Liver (tissue), 9 donors: Measurements from ENCODE around the gene KCNMA1. TPM values are rescaled to one million over a fixed set of nuclear protein-coding genes. Genes with fewer than 3 reads are reported as not detected.

Experiments
- DNase-seq: peaks from one replicate; pipeline ENCODE4 v3.0.0-alpha.2; 2017; ENCODE audit warnings: low spot score
- H3K27ac ChIP-seq, 2 donors: one replicate each; pipeline ENCODE4 v1.7.0; 2013; ENCODE audit warnings: inconsistent platforms in 2 of 2, low read length in 2 of 2, control low read depth in 1 of 2, low read depth in 1 of 2, mild to moderate bottlenecking in 1 of 2
- H3K27me3 ChIP-seq, 4 donors: one replicate each; pipeline versions ENCODE4 v1.6.1 to v1.7.0; 2013; ENCODE audit warnings: low read length in 3 of 4, inconsistent platforms in 1 of 4, mild to moderate bottlenecking in 1 of 4, moderate library complexity in 1 of 4; ENCODE audit not compliant: control insufficient read depth in 4 of 4, insufficient read depth in 4 of 4
- H3K36me3 ChIP-seq, 4 donors: one replicate each; pipeline versions ENCODE4 v1.6.1 to v1.7.0; 2013; ENCODE audit warnings: low read length in 3 of 4, mild to moderate bottlenecking in 3 of 4, low read depth in 1 of 4, moderate library complexity in 1 of 4; ENCODE audit not compliant: control insufficient read depth in 4 of 4, insufficient read depth in 3 of 4
- H3K4me1 ChIP-seq, 4 donors: one replicate each; pipeline versions ENCODE4 v1.6.1 to v1.7.0; 2013; ENCODE audit warnings: low read length in 3 of 4, mild to moderate bottlenecking in 3 of 4, moderate library complexity in 1 of 4; ENCODE audit not compliant: control insufficient read depth in 4 of 4, insufficient read depth in 4 of 4
- H3K4me3 ChIP-seq, 3 donors: one replicate each; pipeline versions ENCODE4 v1.6.1 to v1.7.0; 2013; ENCODE audit warnings: low read length in 3 of 3, control low read depth in 1 of 3, low read depth in 1 of 3, mild to moderate bottlenecking in 1 of 3
- H3K9ac ChIP-seq, 2 donors: one replicate each; pipeline ENCODE4 v1.7.0; 2013; ENCODE audit warnings: low read length in 2 of 2, mild to moderate bottlenecking in 2 of 2, moderate library complexity in 2 of 2, control low read depth in 1 of 2, low read depth in 1 of 2
- H3K9me3 ChIP-seq, 4 donors: one replicate each; pipeline versions ENCODE4 v1.6.1 to v1.7.0; 2013; ENCODE audit warnings: low read length in 3 of 4; ENCODE audit not compliant: control insufficient read depth in 4 of 4
- EGR1 ChIP-seq, 2 donors: IDR thresholded peaks; 2 replicates each; pipeline ENCODE4 v1.6.1; 2016 to 2018; ENCODE audit warnings: antibody characterized with exemption in 2 of 2, low read depth in 2 of 2
- FOXA1 ChIP-seq: IDR thresholded peaks from 2 replicates; pipeline ENCODE4 v1.6.1; 2016; ENCODE audit warnings: antibody characterized with exemption
- FOXA2 ChIP-seq: IDR thresholded peaks from 2 replicates; pipeline ENCODE4 v1.6.1; 2016; ENCODE audit warnings: antibody characterized with exemption
- GABPA ChIP-seq, 2 donors: IDR thresholded peaks in 1 of 2; conservative IDR thresholded peaks in 1 of 2; 2 replicates each; pipeline ENCODE4 v1.6.1; 2016; ENCODE audit warnings: antibody characterized with exemption in 2 of 2, mild to moderate bottlenecking in 1 of 2, moderate library complexity in 1 of 2
- HNF4A ChIP-seq, 2 donors: conservative IDR thresholded peaks; 2 replicates each; pipeline ENCODE4 v1.6.1; 2016; ENCODE audit warnings: antibody characterized with exemption in 2 of 2, mild to moderate bottlenecking in 2 of 2
- HNF4G ChIP-seq: IDR thresholded peaks from 2 replicates; pipeline ENCODE4 v1.6.1; 2016; ENCODE audit warnings: antibody characterized with exemption
- JUND ChIP-seq, 2 donors: IDR thresholded peaks; 2 replicates each; pipeline ENCODE4 v1.6.1; 2016; ENCODE audit warnings: antibody characterized with exemption in 2 of 2
- NR2F2 ChIP-seq: IDR thresholded peaks from 2 replicates; pipeline ENCODE4 v1.6.1; 2016; ENCODE audit warnings: antibody characterized with exemption
- RXRA ChIP-seq, 2 donors: IDR thresholded peaks; 2 replicates each; pipeline ENCODE4 v1.6.1; 2017 to 2018; ENCODE audit warnings: antibody characterized with exemption in 2 of 2, mild to moderate bottlenecking in 1 of 2
- TAF1 ChIP-seq: conservative IDR thresholded peaks from 2 replicates; pipeline ENCODE4 v1.6.1; 2016; ENCODE audit warnings: antibody characterized with exemption, mild to moderate bottlenecking
- YY1 ChIP-seq: IDR thresholded peaks from 2 replicates; pipeline ENCODE4 v1.6.1; 2016; ENCODE audit warnings: antibody characterized with exemption, mild to moderate bottlenecking
- WGBS: extraction: QIAGEN DNeasy Blood & Tissue Kit; methylation state at CpG from one replicate; pipeline ENCODE4 v1.1.7; 2013; 5-methylcytosine and 5-hydroxymethylcytosine counted together
- polyA plus RNA-seq, 2 donors: library from polyadenylated mRNA; stranded (reverse) in 1 of 2; unstranded in 1 of 2; fragments of 200-250 nt in 1 of 2; fragments of >200 nt in 1 of 2; fragmentation: Nextera tagmentation in 1 of 2; extraction: Ambion mirVana in 1 of 2; gene quantifications; one replicate each; pipeline versions ENCODE4 v1.2.1 to v1.2.3, GENCODE V29; 2013 to 2015
- total RNA-seq, 2 donors: library from RNA; depleted of rRNA; stranded (reverse); fragments of >200 nt; gene quantifications; one replicate each; pipeline ENCODE4 v1.2.3, GENCODE V29; 2014
- TF ChIP-seq, protein P1 (sequence below): IDR thresholded peaks from 2 replicates; pipeline ENCODE4 v1.6.1; 2016; ENCODE audit warnings: antibody characterized with exemption
- TF ChIP-seq, protein P2 (sequence below): IDR thresholded peaks from 2 replicates; pipeline ENCODE4 v1.6.1; 2016; ENCODE audit warnings: antibody characterized with exemption
- TF ChIP-seq, protein P3 (sequence below): IDR thresholded peaks from 2 replicates; pipeline ENCODE4 v1.6.1; 2016; ENCODE audit warnings: antibody characterized with exemption, mild to moderate bottlenecking
- TF ChIP-seq, protein P4 (sequence below): fragments of 150-350 bp; IDR thresholded peaks from 2 replicates; pipeline ENCODE4 v1.5.1; 2017; ENCODE audit warnings: improper control_type of control experiment, low read depth, low read length; ENCODE audit not compliant: missing input control
- TF ChIP-seq, protein P5 (sequence below): IDR thresholded peaks from 2 replicates; pipeline ENCODE4 v1.6.1; 2016; ENCODE audit warnings: antibody characterized with exemption
- donor health status: healthy.
- donor health status: healthy.
- donor health status: healthy.
- donor health status: healthy.
- donor health status: healthy.

The KCNMA1 gene
- total and polyA plus RNA-seq, 4 donors = 2.5 to 9.7 (median 4.7) TPM

DNA sequence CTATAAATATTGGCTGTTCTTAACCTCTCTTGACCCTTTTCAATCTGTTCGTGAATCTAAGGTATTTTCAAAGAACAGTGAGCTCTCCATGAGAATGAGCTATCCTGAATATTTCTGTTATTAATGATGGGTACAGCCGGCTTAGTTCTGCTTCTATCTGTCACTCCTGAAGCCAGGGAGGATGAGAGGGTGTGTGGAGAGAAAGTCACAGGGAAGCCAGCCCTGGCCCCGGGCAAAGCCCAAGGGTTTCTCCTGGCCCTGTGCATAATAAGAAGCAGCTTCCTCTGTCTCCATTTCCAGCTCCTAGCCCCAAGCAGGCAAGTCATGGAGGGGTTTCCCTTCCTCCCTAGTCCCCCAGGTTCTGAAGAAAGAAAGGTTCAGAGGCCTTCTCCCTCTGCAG lies 151.1 kb downstream of the KCNMA1 start:
- no peaks in the 10 kb centered on the region for H3K27me3 ChIP-seq
- no peaks in the 10 kb centered on the region for H3K9me3 ChIP-seq
- H3K4me1 ChIP-seq = peaks cover 21 to 65% (median 55%) of the 10 kb centered on the region in 4 donors
- H3K4me3 ChIP-seq = no peak overlapping the region
- H3K27ac ChIP-seq = peak overlapping the region; percentile 43 to 57
- no peak overlapping the region for H3K9ac ChIP-seq
- 47% methylated on average over 3 of the region's 3 CpGs for WGBS
- no peak for TF ChIP-seq JUND (IDR thresholded peaks at IDR 0.05)
- TF ChIP-seq, protein P1, sequence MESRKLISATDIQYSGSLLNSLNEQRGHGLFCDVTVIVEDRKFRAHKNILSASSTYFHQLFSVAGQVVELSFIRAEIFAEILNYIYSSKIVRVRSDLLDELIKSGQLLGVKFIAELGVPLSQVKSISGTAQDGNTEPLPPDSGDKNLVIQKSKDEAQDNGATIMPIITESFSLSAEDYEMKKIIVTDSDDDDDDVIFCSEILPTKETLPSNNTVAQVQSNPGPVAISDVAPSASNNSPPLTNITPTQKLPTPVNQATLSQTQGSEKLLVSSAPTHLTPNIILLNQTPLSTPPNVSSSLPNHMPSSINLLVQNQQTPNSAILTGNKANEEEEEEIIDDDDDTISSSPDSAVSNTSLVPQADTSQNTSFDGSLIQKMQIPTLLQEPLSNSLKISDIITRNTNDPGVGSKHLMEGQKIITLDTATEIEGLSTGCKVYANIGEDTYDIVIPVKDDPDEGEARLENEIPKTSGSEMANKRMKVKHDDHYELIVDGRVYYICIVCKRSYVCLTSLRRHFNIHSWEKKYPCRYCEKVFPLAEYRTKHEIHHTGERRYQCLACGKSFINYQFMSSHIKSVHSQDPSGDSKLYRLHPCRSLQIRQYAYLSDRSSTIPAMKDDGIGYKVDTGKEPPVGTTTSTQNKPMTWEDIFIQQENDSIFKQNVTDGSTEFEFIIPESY = no peak
- no peak for TF ChIP-seq FOXA1
- TF ChIP-seq, protein P2, sequence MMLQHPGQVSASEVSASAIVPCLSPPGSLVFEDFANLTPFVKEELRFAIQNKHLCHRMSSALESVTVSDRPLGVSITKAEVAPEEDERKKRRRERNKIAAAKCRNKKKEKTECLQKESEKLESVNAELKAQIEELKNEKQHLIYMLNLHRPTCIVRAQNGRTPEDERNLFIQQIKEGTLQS = no peak
- TF ChIP-seq FOXA2 = no peak
- TF ChIP-seq TAF1 = no peak
- TF ChIP-seq, protein P3, sequence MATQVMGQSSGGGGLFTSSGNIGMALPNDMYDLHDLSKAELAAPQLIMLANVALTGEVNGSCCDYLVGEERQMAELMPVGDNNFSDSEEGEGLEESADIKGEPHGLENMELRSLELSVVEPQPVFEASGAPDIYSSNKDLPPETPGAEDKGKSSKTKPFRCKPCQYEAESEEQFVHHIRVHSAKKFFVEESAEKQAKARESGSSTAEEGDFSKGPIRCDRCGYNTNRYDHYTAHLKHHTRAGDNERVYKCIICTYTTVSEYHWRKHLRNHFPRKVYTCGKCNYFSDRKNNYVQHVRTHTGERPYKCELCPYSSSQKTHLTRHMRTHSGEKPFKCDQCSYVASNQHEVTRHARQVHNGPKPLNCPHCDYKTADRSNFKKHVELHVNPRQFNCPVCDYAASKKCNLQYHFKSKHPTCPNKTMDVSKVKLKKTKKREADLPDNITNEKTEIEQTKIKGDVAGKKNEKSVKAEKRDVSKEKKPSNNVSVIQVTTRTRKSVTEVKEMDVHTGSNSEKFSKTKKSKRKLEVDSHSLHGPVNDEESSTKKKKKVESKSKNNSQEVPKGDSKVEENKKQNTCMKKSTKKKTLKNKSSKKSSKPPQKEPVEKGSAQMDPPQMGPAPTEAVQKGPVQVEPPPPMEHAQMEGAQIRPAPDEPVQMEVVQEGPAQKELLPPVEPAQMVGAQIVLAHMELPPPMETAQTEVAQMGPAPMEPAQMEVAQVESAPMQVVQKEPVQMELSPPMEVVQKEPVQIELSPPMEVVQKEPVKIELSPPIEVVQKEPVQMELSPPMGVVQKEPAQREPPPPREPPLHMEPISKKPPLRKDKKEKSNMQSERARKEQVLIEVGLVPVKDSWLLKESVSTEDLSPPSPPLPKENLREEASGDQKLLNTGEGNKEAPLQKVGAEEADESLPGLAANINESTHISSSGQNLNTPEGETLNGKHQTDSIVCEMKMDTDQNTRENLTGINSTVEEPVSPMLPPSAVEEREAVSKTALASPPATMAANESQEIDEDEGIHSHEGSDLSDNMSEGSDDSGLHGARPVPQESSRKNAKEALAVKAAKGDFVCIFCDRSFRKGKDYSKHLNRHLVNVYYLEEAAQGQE = no peak
- TF ChIP-seq, protein P4, sequence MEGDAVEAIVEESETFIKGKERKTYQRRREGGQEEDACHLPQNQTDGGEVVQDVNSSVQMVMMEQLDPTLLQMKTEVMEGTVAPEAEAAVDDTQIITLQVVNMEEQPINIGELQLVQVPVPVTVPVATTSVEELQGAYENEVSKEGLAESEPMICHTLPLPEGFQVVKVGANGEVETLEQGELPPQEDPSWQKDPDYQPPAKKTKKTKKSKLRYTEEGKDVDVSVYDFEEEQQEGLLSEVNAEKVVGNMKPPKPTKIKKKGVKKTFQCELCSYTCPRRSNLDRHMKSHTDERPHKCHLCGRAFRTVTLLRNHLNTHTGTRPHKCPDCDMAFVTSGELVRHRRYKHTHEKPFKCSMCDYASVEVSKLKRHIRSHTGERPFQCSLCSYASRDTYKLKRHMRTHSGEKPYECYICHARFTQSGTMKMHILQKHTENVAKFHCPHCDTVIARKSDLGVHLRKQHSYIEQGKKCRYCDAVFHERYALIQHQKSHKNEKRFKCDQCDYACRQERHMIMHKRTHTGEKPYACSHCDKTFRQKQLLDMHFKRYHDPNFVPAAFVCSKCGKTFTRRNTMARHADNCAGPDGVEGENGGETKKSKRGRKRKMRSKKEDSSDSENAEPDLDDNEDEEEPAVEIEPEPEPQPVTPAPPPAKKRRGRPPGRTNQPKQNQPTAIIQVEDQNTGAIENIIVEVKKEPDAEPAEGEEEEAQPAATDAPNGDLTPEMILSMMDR = no peak
- no peak for TF ChIP-seq EGR1 (IDR thresholded peaks at IDR 0.05; ENCODE audit: low read depth in 2 of 2)
- TF ChIP-seq RXRA (IDR thresholded peaks at IDR 0.05) = no peak
- DNase-seq = no peak
- H3K36me3 ChIP-seq = no peaks in the 10 kb centered on the region

DNA sequence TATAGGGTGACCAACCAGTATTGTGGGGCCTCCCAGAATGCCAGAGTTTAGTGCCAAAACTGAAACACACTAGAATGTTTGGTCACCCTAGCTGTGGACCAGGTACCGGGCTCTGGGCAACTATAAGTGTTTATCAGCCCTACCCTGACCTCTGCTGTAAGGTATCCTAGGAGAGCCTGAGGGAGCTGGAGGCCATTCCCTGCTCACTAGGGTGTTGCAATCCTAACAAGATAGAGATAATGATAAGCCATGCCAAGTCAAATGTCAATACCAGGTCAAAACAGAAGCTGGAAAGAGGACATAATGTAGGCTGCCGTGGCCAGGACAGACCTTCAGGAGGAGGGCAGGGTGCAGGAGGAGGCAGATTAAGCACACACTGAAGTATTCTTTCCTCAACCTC lies 151.8 kb downstream of the KCNMA1 start:
- H3K4me3 ChIP-seq = no peak overlapping the region
- no peak overlapping the region for H3K9ac ChIP-seq
- H3K36me3 ChIP-seq = no peaks in the 10 kb centered on the region
- H3K27ac ChIP-seq = peak overlapping the region; percentile 43 to 57
- no peaks in the 10 kb centered on the region for H3K9me3 ChIP-seq
- peaks cover 21 to 69% (median 60%) of the 10 kb centered on the region in 4 donors for H3K4me1 ChIP-seq
- WGBS = 38% methylated on average over 2 of the region's 2 CpGs
- no peaks in the 10 kb centered on the region for H3K27me3 ChIP-seq
- DNase-seq = no peak
- TF ChIP-seq, protein P5, sequence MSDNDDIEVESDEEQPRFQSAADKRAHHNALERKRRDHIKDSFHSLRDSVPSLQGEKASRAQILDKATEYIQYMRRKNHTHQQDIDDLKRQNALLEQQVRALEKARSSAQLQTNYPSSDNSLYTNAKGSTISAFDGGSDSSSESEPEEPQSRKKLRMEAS = peak; percentile 72
- peak; percentile 89 for TF ChIP-seq YY1
- TF ChIP-seq, protein P2 = peak; percentile 46
- TF ChIP-seq, protein P1 = peak; percentile 68
- no peak for TF ChIP-seq TAF1
- TF ChIP-seq, protein P3 = peak; percentile 36
- TF ChIP-seq NR2F2 = peak; percentile 81
- TF ChIP-seq EGR1 (IDR thresholded peaks at IDR 0.05; ENCODE audit: low read depth in 2 of 2) = no peak
- peak; percentile 69 for TF ChIP-seq HNF4G
- peak; percentile 86 to 92 for TF ChIP-seq HNF4A (conservative IDR thresholded peaks at IDR 0.05)
- TF ChIP-seq FOXA2 = peak; percentile 95
- TF ChIP-seq GABPA (IDR thresholded peaks at IDR 0.05 in 1 of 2, conservative IDR thresholded peaks at IDR 0.05 in 1 of 2) = no peak
